Breast epithelium (tissue), 4 donors: ENCODE results near the gene NPTX1. TPM values are rescaled to one million over a fixed set of nuclear protein-coding genes. Genes with fewer than 3 reads are reported as not detected.

Source experiments
- DNase-seq, 2 donors: peaks; one replicate each; pipeline ENCODE4 v3.0.0-alpha.2; 2019; ENCODE audit warnings: low spot score in 2 of 2
- H3K27ac ChIP-seq, 2 donors: fragments of 200-600 bp; sonication (generic) in 1 of 2; one replicate each; pipeline ENCODE4 v1.5.1; 2016 to 2019; ENCODE audit warnings: mild to moderate bottlenecking in 1 of 2
- H3K27me3 ChIP-seq, 2 donors: fragments of 200-600 bp; sonication (generic) in 1 of 2; one replicate each; pipeline versions ENCODE4 v1.5.1 to v1.6.0; 2017 to 2019; ENCODE audit warnings: control low read depth in 1 of 2, mild to moderate bottlenecking in 1 of 2
- H3K36me3 ChIP-seq: fragments of 200-600 bp; one replicate; pipeline ENCODE4 v1.5.1; 2019
- H3K4me1 ChIP-seq, 2 donors: fragments of 200-600 bp; sonication (generic); one replicate each; pipeline ENCODE4 v1.5.1; 2016 to 2019; ENCODE audit warnings: control low read depth in 1 of 2
- H3K4me3 ChIP-seq, 3 donors: fragments of 200-600 bp; sonication (generic); 1 replicate in 2 of 3; 2 replicates in 1 of 3; pipeline ENCODE4 v1.5.1; 2016 to 2019; ENCODE audit warnings: mild to moderate bottlenecking in 3 of 3, moderate library complexity in 2 of 3
- H3K9me3 ChIP-seq, 2 donors: fragments of 200-600 bp; sonication (generic) in 1 of 2; one replicate each; pipeline ENCODE4 v1.5.1; 2016 to 2019; ENCODE audit warnings: control low read depth in 1 of 2
- CTCF ChIP-seq, 3 donors: fragments of 450-650 bp; IDR thresholded peaks; one replicate each; pipeline ENCODE4 v1.5.1; 2016 to 2017; ENCODE audit warnings: antibody characterized with exemption in 3 of 3, mild to moderate bottlenecking in 3 of 3, moderate library complexity in 3 of 3
- POLR2A ChIP-seq: fragments of 450-650 bp; IDR thresholded peaks from one replicate; pipeline ENCODE4 v1.6.1; 2016; ENCODE audit warnings: antibody characterized with exemption, mild to moderate bottlenecking, moderate library complexity
- POLR2AphosphoS5 ChIP-seq, 3 donors: sonication (generic); formaldehyde crosslinking; IDR thresholded peaks; one replicate each; pipeline ENCODE4 v1.6.1; 2017; ENCODE audit warnings: antibody characterized with exemption in 3 of 3
- intact Hi-C: fragments of 100-400 bp; cut with DNase I; formaldehyde crosslinking; loops from one replicate; pipeline ENCODE4 v1.15.1; 2023; ENCODE audit warnings: low total_unique reads
- total RNA-seq, 3 donors: library from RNA; depleted of rRNA; stranded (reverse); fragments of >200 nt; gene quantifications; one replicate each; pipeline ENCODE4 v1.1.0, GENCODE V29; 2016

The NPTX1 gene
- total RNA-seq, 3 donors from 2014 or later: under 0.01 to 0.32 (median 0.29) TPM

DNA sequence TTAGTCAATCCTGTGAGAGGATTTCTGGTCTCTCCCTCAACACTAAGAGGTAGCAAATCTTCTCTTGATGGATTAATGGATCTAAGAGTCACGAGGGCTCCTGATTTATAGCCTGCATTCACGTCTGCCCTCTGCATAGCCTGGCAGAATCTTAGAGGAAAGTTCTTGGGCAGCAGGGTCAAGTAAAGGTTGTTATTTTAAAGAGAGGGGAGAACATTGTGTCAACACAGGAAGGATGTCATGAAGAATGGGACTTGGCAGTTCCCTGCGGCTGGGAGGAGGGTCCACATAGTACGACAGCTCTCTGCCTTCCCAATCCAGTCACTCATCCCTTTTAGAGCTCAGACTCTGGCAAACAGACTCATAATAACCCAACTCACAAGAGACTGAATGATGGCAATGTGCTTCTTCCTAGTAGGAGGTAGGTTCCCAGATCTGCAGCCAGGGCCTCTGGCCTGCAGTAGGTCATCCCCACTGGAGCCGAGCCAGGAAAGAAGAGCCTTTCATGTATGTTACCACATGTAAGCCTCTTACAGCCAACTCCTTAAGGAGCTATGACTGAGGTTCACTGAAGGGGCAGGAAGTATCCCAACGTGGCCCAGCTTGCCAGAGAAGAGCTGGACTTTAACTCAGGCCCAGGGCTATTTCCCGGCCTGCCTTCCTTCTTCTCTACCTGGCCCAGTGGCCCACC is 42.8 kb upstream of the NPTX1 start:
- no peaks in the 10 kb centered on the region for H3K27me3 ChIP-seq
- no peaks in the 10 kb centered on the region for H3K4me1 ChIP-seq
- intact Hi-C loops: no loop called here
- H3K36me3 ChIP-seq: no peaks in the 10 kb centered on the region
- H3K27ac ChIP-seq: no peak overlapping the region
- no peaks in the 10 kb centered on the region for H3K9me3 ChIP-seq
- TF ChIP-seq CTCF (IDR thresholded peaks at IDR 0.05): no peak
- no peak for TF ChIP-seq POLR2A
- no peak for TF ChIP-seq POLR2AphosphoS5 (IDR thresholded peaks at IDR 0.05)
- no peak for DNase-seq
- no peak overlapping the region for H3K4me3 ChIP-seq

GRCh38 chr17:80518392-80518791 is 42.0 kb upstream of the NPTX1 start:
- intact Hi-C loops: no loop called here
- no peaks in the 10 kb centered on the region for H3K36me3 ChIP-seq
- TF ChIP-seq POLR2A: no peak
- no peak for TF ChIP-seq CTCF (IDR thresholded peaks at IDR 0.05)
- no peak for TF ChIP-seq POLR2AphosphoS5 (IDR thresholded peaks at IDR 0.05)

DNA sequence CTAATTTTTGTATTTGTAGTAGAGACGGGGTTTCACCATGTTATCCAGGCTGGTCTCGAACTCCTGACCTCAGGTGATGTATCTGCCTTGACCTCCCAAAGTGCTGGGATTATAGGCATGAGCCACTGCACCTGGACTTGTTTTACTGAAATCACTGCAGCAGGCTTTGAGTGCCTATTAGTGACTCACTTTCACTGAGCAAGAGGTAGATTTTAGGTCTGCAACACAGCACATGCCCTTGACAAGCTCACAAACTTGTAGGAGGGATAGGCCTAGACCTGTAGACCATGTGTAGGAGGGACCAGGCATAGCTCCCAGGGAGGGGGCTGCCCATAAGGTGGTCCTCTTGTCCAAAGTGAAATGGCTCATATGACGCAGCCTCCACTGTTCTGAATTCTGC is 41.2 kb upstream of the NPTX1 start:
- no peak overlapping the region for H3K27ac ChIP-seq
- no peaks in the 10 kb centered on the region for H3K27me3 ChIP-seq
- no peaks in the 10 kb centered on the region for H3K4me1 ChIP-seq
- no peak for TF ChIP-seq POLR2A
- no peak for TF ChIP-seq CTCF (IDR thresholded peaks at IDR 0.05)
- TF ChIP-seq POLR2AphosphoS5 (IDR thresholded peaks at IDR 0.05): no peak
- no peaks in the 10 kb centered on the region for H3K9me3 ChIP-seq
- DNase-seq: no peak
- intact Hi-C loops: no loop called here
- H3K36me3 ChIP-seq: no peaks in the 10 kb centered on the region
- H3K4me3 ChIP-seq: no peak overlapping the region

More at GRCh38 chr17:80518392-80518791, 42.0 kb upstream of the NPTX1 start:
- H3K4me3 ChIP-seq: no peak overlapping the region
- no peak overlapping the region for H3K27ac ChIP-seq
- DNase-seq: no peak
- no peaks in the 10 kb centered on the region for H3K27me3 ChIP-seq
- H3K9me3 ChIP-seq: no peaks in the 10 kb centered on the region
- H3K4me1 ChIP-seq: no peaks in the 10 kb centered on the region

DNA sequence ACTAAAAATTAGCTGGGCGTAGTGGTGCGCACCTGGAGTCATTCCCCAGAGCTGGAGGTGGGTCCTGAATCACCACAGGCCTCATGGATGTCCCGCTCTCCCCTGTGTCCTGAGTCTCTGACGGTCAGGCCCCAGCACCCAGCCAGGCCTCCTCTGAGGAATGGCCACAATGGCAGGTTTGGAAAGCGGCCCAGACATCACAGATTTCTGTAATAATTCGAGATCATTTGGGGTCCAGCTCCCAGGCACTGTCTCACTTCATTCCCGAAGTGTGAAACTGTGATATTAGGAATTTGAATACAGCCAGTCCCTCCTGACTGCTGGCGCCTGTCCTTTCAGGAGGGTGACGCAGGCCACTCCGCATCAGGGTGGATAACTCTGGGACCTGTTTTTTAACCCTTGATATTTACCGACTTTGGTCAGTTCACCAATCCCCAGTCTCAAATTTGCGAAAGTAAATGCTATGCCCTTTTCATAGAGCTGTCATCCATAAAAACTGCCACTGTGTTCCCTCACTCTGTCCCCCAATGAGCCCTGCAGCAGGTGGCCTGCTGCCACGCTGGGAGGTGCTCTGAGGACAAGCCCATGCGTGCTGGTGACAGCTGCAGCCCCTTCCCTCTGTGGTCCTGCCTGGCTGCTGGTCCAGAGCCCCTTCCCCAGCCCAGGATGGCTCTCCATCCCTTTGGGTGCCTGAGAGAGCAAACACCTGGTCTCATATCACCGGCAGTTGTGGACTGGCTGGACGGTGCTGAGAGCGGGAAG is 39.9 kb upstream of the NPTX1 start:
- intact Hi-C loops: no loop called here
- Histone ChIP-seq H3K9me3 (no peaks in the 10 kb centered on the region), H3K27ac (no peak overlapping the region), H3K27me3 (no peaks in the 10 kb centered on the region), H3K4me1 (no peaks in the 10 kb centered on the region), H3K4me3 (no peak overlapping the region), H3K36me3 (no peaks in the 10 kb centered on the region)
- no peak for DNase-seq
- TF ChIP-seq POLR2A (no peak), CTCF (IDR thresholded peaks at IDR 0.05) (no peak), POLR2AphosphoS5 (IDR thresholded peaks at IDR 0.05) (no peak)

DNA sequence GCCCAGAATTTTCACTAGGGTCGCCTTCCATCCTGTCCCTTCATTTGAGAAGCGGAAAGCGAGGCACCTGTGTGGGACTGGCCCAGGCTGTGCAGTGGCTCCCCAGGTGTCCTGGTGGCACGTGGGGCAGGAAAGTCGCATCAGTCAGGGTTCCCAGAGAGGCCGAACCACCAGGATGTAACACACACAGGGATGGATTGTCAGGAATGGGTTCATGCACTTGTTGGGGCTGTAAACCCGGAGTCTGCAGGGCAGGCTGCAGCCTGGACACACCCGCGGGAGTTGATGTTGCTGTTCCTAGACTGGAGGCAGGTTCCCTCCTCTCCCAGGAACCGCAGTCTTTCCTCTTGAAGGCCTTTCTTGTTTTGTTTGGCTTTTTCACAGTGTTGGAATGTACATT is 37.5 kb upstream of the NPTX1 start:
- no peak for DNase-seq
- TF ChIP-seq CTCF (IDR thresholded peaks at IDR 0.05) (no peak), POLR2AphosphoS5 (IDR thresholded peaks at IDR 0.05) (no peak), POLR2A (no peak)
- H3K27ac ChIP-seq: no peak overlapping the region
- no peaks in the 10 kb centered on the region for H3K27me3 ChIP-seq
- no peaks in the 10 kb centered on the region for H3K4me1 ChIP-seq
- intact Hi-C loops: no loop called here
- H3K36me3 ChIP-seq: no peaks in the 10 kb centered on the region
- H3K9me3 ChIP-seq: no peaks in the 10 kb centered on the region
- H3K4me3 ChIP-seq: no peak overlapping the region
